Measurements from ENCODE around the gene OXNAD1. TPM values are rescaled to one million over a fixed set of nuclear protein-coding genes. Genes with fewer than 3 reads are reported as not detected.
A peak's percentile ranks its signal among the peaks of the same experiment; 100 is the strongest.

OXNAD1 gene
- total RNA-seq, 4 donors from 2014 or later = 10.3 to 17.8 (median 13.3) TPM

DNA sequence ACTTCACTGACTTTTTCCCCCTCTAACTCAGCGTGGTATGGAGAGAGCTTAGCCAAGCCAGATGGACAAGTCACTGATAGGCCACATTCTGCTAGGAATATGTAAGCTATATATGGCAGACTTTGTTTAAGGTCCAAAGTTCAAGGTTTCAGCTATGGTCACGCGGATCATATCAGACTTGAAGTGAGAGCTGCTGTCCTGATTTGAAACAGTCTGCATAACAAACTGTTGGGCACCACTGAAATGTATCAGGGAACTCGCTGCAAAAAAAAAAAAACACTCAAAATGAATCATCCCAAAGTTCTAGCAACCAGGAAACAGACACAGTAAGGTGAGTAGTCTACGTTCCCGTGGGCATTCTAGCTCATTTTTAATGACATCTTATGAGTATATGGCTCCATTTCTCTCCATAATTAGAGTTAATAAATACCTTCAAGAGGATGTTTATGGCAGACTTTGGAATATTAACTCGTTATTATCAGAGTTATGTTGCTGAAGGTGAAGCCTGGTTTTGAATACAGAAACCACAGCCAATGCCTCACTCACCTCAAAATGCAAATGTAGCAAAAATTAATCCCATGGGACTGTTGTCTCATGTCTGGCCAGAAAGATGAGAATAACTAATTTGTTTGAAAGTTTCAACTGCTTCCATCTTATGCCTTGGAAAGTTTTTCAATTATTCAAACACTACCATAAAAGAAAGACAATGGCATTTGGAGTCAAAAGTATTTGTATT lies 12.6 kb upstream of the OXNAD1 start:
- H3K36me3 ChIP-seq = no peaks in the 10 kb centered on the region
- WGBS = 76% methylated on average over 7 of the region's 7 CpGs
- no peak for DNase-seq (ENCODE audit: low spot score in 2 of 2)
- TF ChIP-seq EP300 (IDR thresholded peaks at IDR 0.05) (no peak), POLR2AphosphoS5 (IDR thresholded peaks at IDR 0.05) (no peak), POLR2A (IDR thresholded peaks at IDR 0.05) (no peak)
- TF ChIP-seq, protein P1, sequence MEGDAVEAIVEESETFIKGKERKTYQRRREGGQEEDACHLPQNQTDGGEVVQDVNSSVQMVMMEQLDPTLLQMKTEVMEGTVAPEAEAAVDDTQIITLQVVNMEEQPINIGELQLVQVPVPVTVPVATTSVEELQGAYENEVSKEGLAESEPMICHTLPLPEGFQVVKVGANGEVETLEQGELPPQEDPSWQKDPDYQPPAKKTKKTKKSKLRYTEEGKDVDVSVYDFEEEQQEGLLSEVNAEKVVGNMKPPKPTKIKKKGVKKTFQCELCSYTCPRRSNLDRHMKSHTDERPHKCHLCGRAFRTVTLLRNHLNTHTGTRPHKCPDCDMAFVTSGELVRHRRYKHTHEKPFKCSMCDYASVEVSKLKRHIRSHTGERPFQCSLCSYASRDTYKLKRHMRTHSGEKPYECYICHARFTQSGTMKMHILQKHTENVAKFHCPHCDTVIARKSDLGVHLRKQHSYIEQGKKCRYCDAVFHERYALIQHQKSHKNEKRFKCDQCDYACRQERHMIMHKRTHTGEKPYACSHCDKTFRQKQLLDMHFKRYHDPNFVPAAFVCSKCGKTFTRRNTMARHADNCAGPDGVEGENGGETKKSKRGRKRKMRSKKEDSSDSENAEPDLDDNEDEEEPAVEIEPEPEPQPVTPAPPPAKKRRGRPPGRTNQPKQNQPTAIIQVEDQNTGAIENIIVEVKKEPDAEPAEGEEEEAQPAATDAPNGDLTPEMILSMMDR (IDR thresholded peaks at IDR 0.05) = no peak
- H3K27me3 ChIP-seq = no peaks in the 10 kb centered on the region
- no peak overlapping the region for H3K4me3 ChIP-seq
- H3K9me3 ChIP-seq = no peaks in the 10 kb centered on the region
- no peak overlapping the region for H3K27ac ChIP-seq
- H3K4me1 ChIP-seq = peaks cover 13% of the 10 kb centered on the region

DNA sequence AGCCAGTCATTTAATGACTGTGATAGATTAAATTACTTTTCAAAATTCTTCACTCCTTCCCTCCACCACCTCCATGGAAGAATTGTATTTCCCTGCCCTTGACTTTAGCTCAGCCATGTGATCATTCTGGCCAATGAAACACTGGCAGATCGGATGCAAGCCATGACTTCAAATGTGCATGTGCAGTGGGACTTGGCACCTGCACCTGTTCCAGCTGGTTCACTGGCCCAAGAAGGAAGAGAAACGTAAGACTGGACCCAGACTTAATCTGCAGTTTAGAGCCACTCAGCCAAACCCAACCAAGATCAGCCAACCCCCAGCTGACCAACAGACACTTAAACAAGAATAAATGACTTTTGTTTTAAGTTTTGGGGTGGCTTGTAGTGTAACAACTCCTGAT lies 12.0 kb upstream of the OXNAD1 start:
- TF ChIP-seq, protein P1 (IDR thresholded peaks at IDR 0.05) = no peak
- TF ChIP-seq POLR2A (IDR thresholded peaks at IDR 0.05) (no peak), EP300 (IDR thresholded peaks at IDR 0.05) (no peak), POLR2AphosphoS5 (IDR thresholded peaks at IDR 0.05) (no peak)
- Histone ChIP-seq H3K4me1 (peaks cover 12% of the 10 kb centered on the region), H3K9me3 (no peaks in the 10 kb centered on the region), H3K27me3 (no peaks in the 10 kb centered on the region), H3K27ac (no peak overlapping the region), H3K36me3 (no peaks in the 10 kb centered on the region), H3K4me3 (no peak overlapping the region)
- no peak for DNase-seq (ENCODE audit: low spot score in 2 of 2)
- 72% methylated on average over 2 of the region's 2 CpGs for whole genome bisulfite sequencing

DNA sequence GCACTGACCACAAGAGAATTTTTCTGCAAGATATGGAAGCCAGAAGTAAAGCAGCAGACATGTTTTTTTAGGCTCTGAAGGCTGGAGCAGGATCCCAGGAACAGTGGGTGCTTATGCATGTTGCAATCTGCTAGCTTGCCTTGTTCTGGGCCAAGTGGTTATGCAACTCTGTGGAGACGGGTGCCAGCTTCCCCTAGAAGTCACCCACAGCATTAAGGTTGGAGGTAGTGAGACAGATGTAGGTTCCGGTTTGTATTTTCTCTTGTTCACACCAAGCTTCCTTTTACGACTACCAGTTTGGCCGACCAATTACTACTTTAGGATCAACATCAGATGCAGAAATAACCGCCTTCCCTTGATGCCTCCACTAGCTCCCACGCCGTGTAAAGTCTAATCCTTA lies 11.4 kb upstream of the OXNAD1 start:
- Histone ChIP-seq H3K27ac (no peak overlapping the region), H3K36me3 (no peaks in the 10 kb centered on the region), H3K9me3 (no peaks in the 10 kb centered on the region), H3K27me3 (no peaks in the 10 kb centered on the region), H3K4me1 (peaks cover 12% of the 10 kb centered on the region), H3K4me3 (no peak overlapping the region)
- TF ChIP-seq POLR2AphosphoS5 (IDR thresholded peaks at IDR 0.05) = peak in 1 of 3 donors; percentile 56
- TF ChIP-seq EP300 (IDR thresholded peaks at IDR 0.05) = no peak
- DNase-seq (ENCODE audit: low spot score in 2 of 2) = peak; percentile 76 to 84
- WGBS = 84% methylated on average over 7 of the region's 7 CpGs

DNA sequence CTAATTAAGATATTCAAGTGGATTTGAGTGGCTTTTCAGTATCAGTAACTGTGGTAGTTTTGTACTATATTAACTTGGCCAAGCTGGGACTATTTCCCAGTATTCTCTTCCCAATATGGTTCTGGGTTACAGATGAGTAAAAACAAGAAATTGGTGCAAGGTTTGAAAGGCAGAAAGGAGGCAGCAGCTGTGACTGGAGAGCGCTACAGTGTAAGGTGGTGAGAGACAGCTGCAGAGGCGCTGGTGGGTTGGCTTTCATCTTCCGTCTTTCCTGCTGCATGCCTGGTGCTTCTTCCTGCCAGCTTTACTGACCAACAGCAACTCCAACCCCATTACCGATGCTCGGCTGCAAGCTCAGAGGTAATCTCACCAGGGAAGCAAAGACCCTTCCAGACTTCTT lies 10.1 kb upstream of the OXNAD1 start:
- no peak overlapping the region for H3K27ac ChIP-seq
- no peaks in the 10 kb centered on the region for H3K9me3 ChIP-seq
- 75% methylated on average over 5 of the region's 5 CpGs for WGBS
- H3K4me3 ChIP-seq = no peak overlapping the region
- H3K4me1 ChIP-seq = peaks cover 12% of the 10 kb centered on the region
- no peak for DNase-seq (ENCODE audit: low spot score in 2 of 2)
- TF ChIP-seq EP300 (IDR thresholded peaks at IDR 0.05) (no peak), POLR2A (IDR thresholded peaks at IDR 0.05) (no peak)
- TF ChIP-seq, protein P1 (IDR thresholded peaks at IDR 0.05) = no peak
- H3K36me3 ChIP-seq = peaks cover 12% of the 10 kb centered on the region
- no peaks in the 10 kb centered on the region for H3K27me3 ChIP-seq

DNA sequence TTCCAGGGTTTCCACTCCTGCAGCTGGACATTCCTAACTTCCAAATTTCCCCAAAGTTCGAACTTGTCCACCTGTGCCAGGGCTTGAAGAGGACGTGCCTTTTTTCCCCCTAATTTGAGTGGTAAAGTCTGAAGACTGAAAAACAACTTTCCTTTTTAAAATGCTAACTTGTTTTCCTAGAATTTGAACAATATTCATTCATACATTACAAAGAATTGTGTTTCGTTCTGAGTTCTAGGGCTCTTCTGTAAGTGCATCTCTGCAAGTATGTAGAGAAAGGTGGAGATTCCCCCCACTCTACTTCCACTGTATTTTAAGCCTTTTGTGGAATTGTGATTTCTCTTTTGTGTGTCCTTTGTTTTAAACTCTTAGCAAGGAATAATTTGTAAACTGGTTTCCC lies 9.7 kb upstream of the OXNAD1 start:
- no peak overlapping the region for H3K27ac ChIP-seq
- no peak for DNase-seq (ENCODE audit: low spot score in 2 of 2)
- no peak overlapping the region for H3K4me3 ChIP-seq

More for the DNA sequence above, 9.7 kb upstream of the OXNAD1 start:
- H3K9me3 ChIP-seq = no peaks in the 10 kb centered on the region
- peaks cover 16% of the 10 kb centered on the region for H3K36me3 ChIP-seq
- WGBS = 77% methylated on average over 3 of the region's 3 CpGs
- no peaks in the 10 kb centered on the region for H3K27me3 ChIP-seq
- TF ChIP-seq EP300 (IDR thresholded peaks at IDR 0.05) (no peak), POLR2AphosphoS5 (IDR thresholded peaks at IDR 0.05) (no peak), POLR2A (IDR thresholded peaks at IDR 0.05) (no peak)
- TF ChIP-seq, protein P1 (IDR thresholded peaks at IDR 0.05) = no peak
- H3K4me1 ChIP-seq = peaks cover 12% of the 10 kb centered on the region

Data from suprapubic skin (tissue), 4 donors.